Colonic mucosa (tissue), 4 donors: ENCODE data around the gene TSFM. TPM values are rescaled to one million over a fixed set of nuclear protein-coding genes. Genes with fewer than 3 reads are reported as not detected.

Experiments
- DNase-seq: peaks from one replicate; pipeline ENCODE4 v3.0.0-alpha.2; 2020
- H3K27ac ChIP-seq: fragments of 200-600 bp; one replicate; pipeline ENCODE4 v1.8.0; 2021
- H3K27me3 ChIP-seq: fragments of 200-600 bp; one replicate; pipeline ENCODE4 v1.8.0; 2021
- H3K36me3 ChIP-seq: fragments of 200-600 bp; one replicate; pipeline ENCODE4 v1.8.0; 2021
- H3K4me1 ChIP-seq: fragments of 200-600 bp; one replicate; pipeline ENCODE4 v1.8.0; 2021; ENCODE audit warnings: mild to moderate bottlenecking
- H3K4me3 ChIP-seq: fragments of 200-600 bp; one replicate; pipeline ENCODE4 v1.8.0; 2021
- H3K9ac ChIP-seq, 2 donors: one replicate each; pipeline ENCODE4 v1.7.0; 2013; ENCODE audit warnings: control low read depth in 2 of 2, low read depth in 2 of 2, low read length in 2 of 2
- H3K9me3 ChIP-seq: fragments of 200-600 bp; one replicate; pipeline ENCODE4 v1.8.0; 2021
- intact Hi-C: fragments of 100-400 bp; cut with DNase I; formaldehyde crosslinking; loops from one replicate; pipeline ENCODE4 v1.14.1; 2022
- total RNA-seq, 2 donors: library from RNA; stranded (reverse); fragmentation: NEBNext Ultra II Directional in 1 of 2; extraction: Animal tissue kit (Norgen Biotek cat#: 25700) in 1 of 2; gene quantifications; one replicate each; pipeline ENCODE4 v1.2.1, GENCODE V29; 2021
- TF ChIP-seq, protein P1 (sequence below): fragments of 200-600 bp; IDR thresholded peaks from one replicate; pipeline ENCODE4 v1.8.0; 2022; ENCODE audit warnings: antibody characterized with exemption, mild to moderate bottlenecking
- donor health status: healthy.
- donor health status: DM: no; HTN: no; CAD: no.
- donor health status: DM: no; HTN: no; CAD: no.

Gene TSFM
- total RNA-seq, 2 donors from 2014 or later: 35.6 to 68.9 TPM

DNA sequence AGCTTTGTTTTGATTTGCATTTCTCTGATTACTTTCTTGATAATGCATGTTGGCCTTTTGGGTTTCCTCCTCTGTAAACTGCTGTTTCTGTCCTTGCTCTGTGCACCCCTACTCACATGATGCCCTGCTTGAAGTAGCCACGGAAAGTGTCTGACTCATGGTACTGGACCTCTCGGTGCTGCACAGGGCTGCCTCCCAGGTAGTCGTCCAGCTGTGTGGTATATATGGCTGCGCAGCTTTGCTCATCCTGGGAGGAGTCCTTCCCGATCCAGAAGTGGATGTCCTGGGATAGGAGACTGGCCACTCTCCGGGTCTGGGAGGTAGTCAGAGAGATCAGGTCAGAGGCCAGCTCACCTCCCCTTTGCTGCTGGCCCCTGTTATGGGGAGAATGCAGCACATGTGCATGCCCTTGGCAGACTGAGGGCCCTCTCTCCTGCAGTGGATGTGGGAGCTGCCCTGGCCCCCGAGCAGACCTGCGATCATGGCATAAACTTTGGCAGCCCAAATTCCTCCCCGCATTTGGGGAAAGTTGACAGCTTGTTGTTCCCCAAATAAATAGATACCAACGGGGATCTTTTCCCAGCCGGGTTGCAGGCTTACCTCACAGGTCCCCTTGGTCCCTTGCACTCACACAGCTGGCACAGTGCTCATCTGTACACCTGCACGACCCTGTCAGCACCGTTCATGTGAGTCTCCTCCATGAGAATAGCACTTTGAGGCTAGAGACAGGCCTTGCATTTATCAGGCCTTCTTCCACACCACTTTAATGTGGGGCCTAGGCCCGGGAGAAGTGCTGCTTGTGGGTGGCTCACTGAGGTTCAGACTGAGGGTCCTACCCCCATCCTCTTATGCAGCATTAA, 30.8 kb downstream of the TSFM start:
- H3K4me1 ChIP-seq: peaks cover 10% of the 10 kb centered on the region

DNA sequence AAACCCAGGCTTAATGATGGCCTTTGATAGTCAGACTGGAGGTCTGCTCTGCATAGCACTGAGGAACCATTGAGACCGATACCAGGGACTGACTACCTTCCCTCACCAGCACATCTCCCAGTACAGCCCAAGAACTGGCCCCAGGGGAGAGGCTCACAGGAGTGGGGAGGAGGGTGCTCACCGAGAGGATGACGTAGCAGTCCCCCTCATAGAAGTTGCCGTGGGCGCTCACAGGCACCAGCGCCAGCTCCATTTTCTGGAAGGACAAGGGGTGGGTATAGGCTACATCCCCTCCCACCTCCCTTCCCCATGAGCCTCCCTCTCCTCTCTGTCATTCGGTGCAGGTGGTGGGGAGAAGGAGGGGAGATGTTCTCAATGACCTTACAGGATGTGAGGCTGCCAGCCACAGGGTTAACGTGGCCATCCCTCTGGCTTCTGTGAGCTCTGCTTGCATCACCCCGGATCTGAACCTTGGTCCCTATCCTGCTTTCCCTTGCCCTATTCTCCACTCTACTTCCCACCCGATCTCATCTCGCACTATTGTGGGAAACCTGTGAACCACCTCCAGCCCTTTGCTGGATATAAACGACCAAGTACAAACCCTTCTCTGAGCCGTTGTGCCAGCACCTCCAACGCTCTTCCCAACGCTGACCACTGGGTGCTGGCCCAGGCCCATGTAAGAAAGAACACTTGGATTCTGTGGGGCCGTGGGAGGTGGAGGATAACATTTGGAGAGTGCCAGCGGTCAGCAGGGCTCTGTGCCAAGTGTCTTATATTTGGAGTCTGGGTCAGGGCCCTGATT, 31.6 kb downstream of the TSFM start:
- H3K36me3 ChIP-seq: no peaks in the 10 kb centered on the region

More for the DNA sequence above, 30.8 kb downstream of the TSFM start:
- Histone ChIP-seq H3K4me3 (no peak overlapping the region), H3K27ac (no peak overlapping the region), H3K36me3 (no peaks in the 10 kb centered on the region), H3K9ac (no peak overlapping the region), H3K9me3 (no peaks in the 10 kb centered on the region), H3K27me3 (no peaks in the 10 kb centered on the region)
- intact Hi-C loops: no loop called here
- TF ChIP-seq, protein P1, sequence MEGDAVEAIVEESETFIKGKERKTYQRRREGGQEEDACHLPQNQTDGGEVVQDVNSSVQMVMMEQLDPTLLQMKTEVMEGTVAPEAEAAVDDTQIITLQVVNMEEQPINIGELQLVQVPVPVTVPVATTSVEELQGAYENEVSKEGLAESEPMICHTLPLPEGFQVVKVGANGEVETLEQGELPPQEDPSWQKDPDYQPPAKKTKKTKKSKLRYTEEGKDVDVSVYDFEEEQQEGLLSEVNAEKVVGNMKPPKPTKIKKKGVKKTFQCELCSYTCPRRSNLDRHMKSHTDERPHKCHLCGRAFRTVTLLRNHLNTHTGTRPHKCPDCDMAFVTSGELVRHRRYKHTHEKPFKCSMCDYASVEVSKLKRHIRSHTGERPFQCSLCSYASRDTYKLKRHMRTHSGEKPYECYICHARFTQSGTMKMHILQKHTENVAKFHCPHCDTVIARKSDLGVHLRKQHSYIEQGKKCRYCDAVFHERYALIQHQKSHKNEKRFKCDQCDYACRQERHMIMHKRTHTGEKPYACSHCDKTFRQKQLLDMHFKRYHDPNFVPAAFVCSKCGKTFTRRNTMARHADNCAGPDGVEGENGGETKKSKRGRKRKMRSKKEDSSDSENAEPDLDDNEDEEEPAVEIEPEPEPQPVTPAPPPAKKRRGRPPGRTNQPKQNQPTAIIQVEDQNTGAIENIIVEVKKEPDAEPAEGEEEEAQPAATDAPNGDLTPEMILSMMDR: no peak
- no peak for DNase-seq

DNA sequence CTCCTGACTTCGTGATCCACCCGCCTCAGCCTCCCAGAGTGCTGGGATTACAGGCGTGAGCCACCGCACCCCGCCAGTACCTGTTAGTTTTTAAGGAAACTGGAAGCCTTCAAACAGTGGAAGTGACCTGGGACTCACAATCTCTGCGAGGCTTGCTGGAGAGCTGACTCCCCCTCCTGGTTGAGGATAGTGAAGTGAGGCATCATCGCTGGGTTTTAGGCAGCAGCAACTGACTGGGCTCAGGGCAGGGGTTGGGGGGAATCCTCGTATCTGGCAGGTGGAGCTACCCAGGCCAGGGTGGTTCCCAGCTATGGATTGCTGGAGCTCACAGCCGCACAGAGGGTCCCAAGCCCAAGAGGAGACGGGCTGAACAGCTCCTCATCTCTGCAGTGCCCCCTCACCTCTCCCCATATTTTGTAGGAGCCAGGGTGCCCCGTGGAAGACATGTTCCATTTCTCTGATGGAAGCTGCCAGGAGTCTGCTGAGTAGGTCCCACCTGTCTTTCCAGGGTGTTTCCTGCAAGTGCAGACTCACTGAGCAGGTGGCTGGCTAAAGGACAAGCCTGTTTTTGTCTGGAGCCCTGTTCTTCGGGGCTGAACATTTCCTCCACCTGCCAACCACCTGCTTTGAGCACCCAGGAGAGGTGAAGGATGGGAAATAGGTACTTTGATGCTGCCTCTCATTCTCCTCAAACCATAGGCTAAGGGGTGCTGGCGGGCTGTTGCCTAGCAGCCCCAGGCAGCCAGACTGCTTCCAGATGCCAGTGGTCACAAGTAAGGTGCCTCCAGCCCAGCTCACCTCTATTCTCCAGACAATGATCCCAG, 32.8 kb downstream of the TSFM start:
- no peaks in the 10 kb centered on the region for H3K9me3 ChIP-seq
- peaks cover under 1% of the 10 kb centered on the region for H3K36me3 ChIP-seq
- H3K4me3 ChIP-seq: no peak overlapping the region
- H3K9ac ChIP-seq: no peak overlapping the region
- H3K27me3 ChIP-seq: no peaks in the 10 kb centered on the region
- TF ChIP-seq, protein P1: no peak
- peaks cover 10% of the 10 kb centered on the region for H3K4me1 ChIP-seq
- no peak overlapping the region for H3K27ac ChIP-seq
- intact Hi-C loops: no loop called here
- DNase-seq: no peak

More for the DNA sequence above, 31.6 kb downstream of the TSFM start:
- peaks cover 10% of the 10 kb centered on the region for H3K4me1 ChIP-seq
- intact Hi-C loops: no loop called here
- H3K9ac ChIP-seq: no peak overlapping the region
- H3K4me3 ChIP-seq: no peak overlapping the region
- TF ChIP-seq, protein P1: no peak
- no peak for DNase-seq
- H3K27ac ChIP-seq: no peak overlapping the region
- no peaks in the 10 kb centered on the region for H3K27me3 ChIP-seq
- no peaks in the 10 kb centered on the region for H3K9me3 ChIP-seq

DNA sequence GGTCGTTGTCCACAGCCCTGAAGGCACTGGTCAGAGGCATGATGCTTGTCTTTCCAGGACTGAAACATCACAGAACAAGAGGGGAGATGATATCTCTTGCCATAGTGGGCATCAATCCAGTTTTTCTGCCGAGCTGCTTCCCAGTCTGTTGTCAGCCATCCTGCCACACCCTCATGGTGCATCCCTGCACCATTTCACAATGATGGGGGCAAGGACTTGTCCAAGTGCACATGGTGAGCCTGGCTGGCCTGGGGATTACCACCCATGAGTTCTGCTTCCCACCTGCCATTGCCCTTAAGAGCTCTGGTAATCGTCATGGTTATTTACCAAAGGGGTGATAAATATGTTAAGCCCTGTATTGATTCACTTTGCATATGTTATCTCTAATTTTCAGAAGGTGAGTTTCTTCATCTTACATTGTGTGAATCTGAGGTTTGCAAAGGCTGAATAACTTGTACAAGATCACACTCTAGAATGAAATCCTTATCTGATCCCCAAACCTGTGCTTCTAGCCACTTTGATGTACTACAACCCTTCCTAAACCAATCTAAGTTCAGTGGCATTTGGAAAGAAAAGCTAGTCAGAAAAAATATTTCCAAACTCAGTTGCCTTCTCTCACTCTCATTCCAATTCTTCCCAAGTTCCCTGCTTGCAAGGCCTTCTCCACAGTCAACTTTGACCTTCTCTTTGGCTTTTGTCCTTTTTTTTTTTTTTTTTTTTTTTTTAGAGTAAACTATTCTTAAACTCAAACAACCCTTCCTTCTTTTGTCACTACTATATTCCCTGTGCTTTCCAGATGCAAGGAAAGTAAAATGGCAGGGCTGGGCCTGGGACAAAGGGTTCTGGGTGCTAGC, 33.6 kb downstream of the TSFM start:
- intact Hi-C loops: no loop called here
- H3K4me1 ChIP-seq: peaks cover 10% of the 10 kb centered on the region
- no peak overlapping the region for H3K9ac ChIP-seq
- no peak overlapping the region for H3K27ac ChIP-seq
- no peaks in the 10 kb centered on the region for H3K27me3 ChIP-seq
- TF ChIP-seq, protein P1: no peak
- no peak overlapping the region for H3K4me3 ChIP-seq
- peaks cover 4% of the 10 kb centered on the region for H3K36me3 ChIP-seq
- H3K9me3 ChIP-seq: no peaks in the 10 kb centered on the region
- DNase-seq: no peak
